Retinal pigment epithelial cell (primary cell): ENCODE data around the gene UTRN.
A peak's percentile ranks its signal among the peaks of the same experiment; 100 is the strongest.

ENCODE experiments used
- DNase-seq: peaks from one replicate; pipeline ENCODE4 v3.0.0-alpha.2; 2010; ENCODE audit warnings: low read depth
- H3K4me3 ChIP-seq: 2 replicates; pipeline ENCODE4 v1.5.1; 2011; ENCODE audit warnings: mild to moderate bottlenecking, low read length, control low read depth, moderate library complexity
- TF ChIP-seq, protein P1 (sequence below): conservative IDR thresholded peaks from 2 replicates; pipeline ENCODE4 v1.5.1; 2011; ENCODE audit warnings: low read depth, low read length, control low read depth, inconsistent platforms

UTRN gene

DNA sequence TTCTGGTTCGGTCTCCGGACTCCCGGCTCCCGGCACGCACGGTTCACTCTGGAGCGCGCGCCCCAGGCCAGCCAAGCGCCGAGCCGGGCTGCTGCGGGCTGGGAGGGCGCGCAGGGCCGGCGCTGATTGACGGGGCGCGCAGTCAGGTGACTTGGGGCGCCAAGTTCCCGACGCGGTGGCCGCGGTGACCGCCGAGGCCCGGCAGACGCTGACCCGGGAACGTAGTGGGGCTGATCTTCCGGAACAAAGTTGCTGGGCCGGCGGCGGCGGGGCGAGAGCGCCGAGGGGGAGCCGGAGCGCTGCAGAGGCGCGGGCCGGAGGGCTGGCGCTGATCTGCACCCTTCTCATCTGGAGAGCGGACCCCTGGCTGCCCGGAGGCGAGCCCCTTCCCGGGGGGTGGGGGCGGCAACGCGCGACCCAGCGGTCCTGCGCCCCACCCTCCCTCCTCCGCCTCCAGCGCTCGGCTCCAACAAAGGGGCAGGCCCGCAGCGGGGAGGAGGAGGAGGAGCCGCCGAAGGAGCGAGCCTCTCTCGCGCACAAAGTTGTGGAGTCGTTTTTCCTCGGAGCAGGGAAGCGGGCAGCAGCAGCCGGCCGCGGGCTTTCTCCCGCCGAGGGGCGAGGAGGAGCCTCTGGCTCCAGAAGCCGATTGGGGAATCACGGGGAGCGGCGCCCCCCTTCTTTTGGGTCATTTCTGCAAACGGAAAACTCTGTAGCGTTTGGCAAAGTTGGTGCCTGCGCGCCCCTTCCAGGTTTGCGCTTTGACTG lies at the start of gene UTRN:
UTRN (plus strand) TSS at position 553 of the 765 bp plus-strand sequence. CDS start 6,494 bp downstream, outside the sequence.
- peak within 1 kb of the TSS; percentile 87 for H3K4me3 ChIP-seq
- DNase-seq: no peak
- TF ChIP-seq, protein P1, sequence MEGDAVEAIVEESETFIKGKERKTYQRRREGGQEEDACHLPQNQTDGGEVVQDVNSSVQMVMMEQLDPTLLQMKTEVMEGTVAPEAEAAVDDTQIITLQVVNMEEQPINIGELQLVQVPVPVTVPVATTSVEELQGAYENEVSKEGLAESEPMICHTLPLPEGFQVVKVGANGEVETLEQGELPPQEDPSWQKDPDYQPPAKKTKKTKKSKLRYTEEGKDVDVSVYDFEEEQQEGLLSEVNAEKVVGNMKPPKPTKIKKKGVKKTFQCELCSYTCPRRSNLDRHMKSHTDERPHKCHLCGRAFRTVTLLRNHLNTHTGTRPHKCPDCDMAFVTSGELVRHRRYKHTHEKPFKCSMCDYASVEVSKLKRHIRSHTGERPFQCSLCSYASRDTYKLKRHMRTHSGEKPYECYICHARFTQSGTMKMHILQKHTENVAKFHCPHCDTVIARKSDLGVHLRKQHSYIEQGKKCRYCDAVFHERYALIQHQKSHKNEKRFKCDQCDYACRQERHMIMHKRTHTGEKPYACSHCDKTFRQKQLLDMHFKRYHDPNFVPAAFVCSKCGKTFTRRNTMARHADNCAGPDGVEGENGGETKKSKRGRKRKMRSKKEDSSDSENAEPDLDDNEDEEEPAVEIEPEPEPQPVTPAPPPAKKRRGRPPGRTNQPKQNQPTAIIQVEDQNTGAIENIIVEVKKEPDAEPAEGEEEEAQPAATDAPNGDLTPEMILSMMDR: no peak

DNA sequence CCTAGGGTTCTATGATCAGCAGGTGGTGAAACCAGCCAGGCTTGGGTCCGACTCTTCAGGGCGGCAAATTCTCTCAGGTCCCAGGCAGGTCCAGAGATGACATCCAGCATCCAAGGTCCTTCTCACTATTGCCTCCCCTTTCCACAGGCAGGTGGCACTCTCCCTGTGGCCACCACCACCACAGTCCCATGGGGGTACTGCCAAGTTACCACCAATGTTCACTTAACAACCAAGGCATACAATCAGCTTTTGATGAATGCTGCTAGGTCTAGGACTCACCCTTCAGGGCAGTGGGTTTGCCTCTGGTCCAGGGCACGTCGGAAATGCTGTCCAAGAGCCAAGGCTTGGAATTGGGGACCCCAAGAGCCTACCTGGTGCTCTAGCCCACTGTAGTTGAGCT lies 40.4 kb upstream of the UTRN start:
- TF ChIP-seq, protein P1: peak; percentile 8
- DNase-seq: no peak
- H3K4me3 ChIP-seq: no peak overlapping the region

DNA sequence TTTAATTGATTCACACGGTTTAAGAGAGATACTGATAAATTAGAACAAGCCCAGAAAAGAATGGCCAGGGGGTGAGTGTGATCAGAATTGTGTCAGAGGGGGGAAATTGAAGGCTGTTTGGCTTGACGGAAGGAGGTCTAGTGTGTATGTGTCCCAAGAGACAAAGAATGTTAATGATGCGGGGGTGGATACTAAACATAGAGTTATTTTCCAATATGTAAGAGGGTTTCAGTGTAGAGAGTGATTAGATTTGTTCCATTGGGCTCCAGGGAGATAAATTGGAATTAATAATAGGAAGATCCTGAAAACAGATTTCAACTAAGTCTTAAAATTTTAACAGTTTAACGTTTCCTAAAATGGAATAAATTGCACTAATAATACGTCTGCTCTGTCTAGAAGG lies 38.1 kb upstream of the UTRN start:
- TF ChIP-seq, protein P1: no peak
- DNase-seq: no peak

DNA sequence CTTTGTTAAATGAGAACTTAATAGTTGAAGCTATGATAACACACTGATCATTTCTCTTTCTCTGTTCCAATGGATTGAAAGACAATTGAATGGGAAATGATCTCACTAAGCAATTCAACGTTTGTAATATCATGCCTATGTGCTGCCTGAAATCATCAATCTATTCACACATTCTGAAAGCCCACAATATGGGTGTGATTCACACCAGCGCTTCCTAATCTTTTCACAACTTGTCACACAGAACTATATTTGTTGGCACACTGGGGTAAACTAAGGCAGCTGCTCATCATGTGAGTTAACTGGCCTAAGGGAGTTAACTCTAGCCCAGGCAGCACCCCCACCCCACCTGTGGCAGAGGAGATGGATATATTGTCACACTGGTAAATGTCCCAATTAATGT lies 37.1 kb upstream of the UTRN start:
- no peak overlapping the region for H3K4me3 ChIP-seq
- TF ChIP-seq, protein P1: no peak
- no peak for DNase-seq

More for the DNA sequence above, 38.1 kb upstream of the UTRN start:
- no peak overlapping the region for H3K4me3 ChIP-seq

DNA sequence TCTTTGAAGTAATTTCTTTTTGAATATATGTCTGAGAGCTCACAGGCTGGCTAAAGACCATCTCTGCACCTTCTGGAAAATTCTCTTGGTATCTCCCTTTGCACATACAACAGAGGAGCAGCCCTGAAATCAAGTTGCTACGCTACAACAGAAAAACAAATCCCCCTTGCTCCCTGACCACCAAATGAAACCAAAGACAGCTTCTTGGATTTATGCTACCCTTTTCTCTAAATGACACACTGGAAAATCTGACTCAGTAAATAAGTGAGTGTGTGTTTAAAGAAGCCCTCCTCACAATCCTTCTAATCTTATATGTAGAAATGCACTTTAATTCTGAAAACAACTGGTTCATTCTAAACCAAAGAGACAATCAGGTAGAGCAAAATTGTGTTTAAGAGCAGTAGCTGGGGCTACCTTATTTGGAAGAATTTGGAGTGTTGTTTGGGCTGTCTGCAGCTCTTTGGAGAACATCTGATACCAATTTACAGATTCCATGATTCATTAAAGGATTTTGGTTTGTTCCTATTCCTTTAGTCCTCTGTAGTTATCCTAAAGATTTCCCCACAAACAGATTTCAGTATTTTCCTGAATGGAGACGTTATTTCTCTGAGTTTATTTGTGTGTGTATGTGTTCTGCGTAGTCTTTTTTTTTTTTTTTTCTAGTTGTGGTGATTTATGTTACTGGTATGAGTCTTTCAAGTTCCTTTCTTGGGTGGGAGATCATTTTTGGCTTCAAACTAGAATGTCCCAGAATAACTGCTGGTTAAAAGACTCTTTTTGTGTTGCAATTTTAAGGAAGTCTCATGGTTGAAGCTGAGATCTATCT lies 36.4 kb upstream of the UTRN start:
- TF ChIP-seq, protein P1: no peak
- no peak overlapping the region for H3K4me3 ChIP-seq
- no peak for DNase-seq

DNA sequence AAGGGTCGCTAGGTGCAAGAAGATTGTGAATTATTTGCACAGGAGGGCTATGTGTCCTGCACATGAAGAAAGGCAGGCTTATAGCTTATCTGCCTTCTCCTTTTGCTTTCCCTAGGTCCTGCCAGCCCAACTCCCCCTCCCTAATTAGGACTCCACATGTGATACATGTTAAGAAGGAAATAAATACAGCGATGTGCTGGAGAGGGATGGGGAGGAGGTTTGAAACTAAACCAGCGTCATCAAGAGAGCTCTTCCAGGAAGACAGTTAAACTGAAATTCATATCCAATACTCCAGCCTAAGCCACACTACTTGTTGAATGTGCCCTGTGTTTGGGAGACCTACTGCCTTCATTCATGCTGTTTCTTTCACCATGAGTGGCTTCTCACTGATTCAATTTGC lies 34.9 kb upstream of the UTRN start:
- H3K4me3 ChIP-seq: no peak overlapping the region
- TF ChIP-seq, protein P1: no peak
- DNase-seq: no peak

DNA sequence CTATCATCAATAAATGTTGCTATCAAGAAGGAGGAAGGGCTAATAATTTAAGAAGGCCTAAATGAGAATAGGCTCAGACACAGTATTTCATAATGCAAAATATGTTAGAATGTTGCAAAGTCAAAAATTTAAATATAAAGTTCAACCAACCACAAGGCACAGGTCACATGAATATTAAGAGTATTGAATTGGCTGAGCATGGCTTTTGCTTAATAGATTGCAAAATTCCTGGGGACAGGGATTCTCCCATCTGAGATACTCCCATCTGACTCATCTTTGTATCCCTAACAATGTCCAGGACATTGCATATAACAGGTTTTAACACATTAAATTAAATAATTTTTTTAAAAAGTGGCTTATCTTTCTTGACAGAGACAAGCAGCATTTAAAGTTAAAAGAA lies 32.9 kb upstream of the UTRN start:
- H3K4me3 ChIP-seq: no peak overlapping the region
- TF ChIP-seq, protein P1: no peak
- no peak for DNase-seq
